ENCODE data around the gene SYTL2.
"Not testable (repeated sequence)": the region's sequence is repeated elsewhere in the genome, so short reads cannot be mapped to it uniquely, and the experiment has no call there.

Gene SYTL2

GRCh38 chr11:85777603-85777972, 33.4 kb downstream of the SYTL2 start:
- 80% methylated on average over 1 of the region's 3 CpGs for WGBS, 2 experiments (ENCODE audit: insufficient coverage in 2 of 2)
- not testable (repeated sequence) for H3K9me3 ChIP-seq (ENCODE audit: control insufficient read depth, low read length); H3K36me3 ChIP-seq (ENCODE audit: control insufficient read depth, insufficient read depth, low read length); H3K27ac ChIP-seq (ENCODE audit: low read depth, low read length, severe bottlenecking); H3K4me1 ChIP-seq (ENCODE audit: control insufficient read depth, insufficient read depth, low read length, poor library complexity, severe bottlenecking); H3K4me3 ChIP-seq (ENCODE audit: extremely low read depth, insufficient read depth, low read length, poor library complexity, severe bottlenecking)

GRCh38 chr11:85776951-85777602, 33.9 kb downstream of the SYTL2 start:
- H3K9me3 ChIP-seq (ENCODE audit: control insufficient read depth, low read length): peaks cover 4% of the 10 kb centered on the region
- no peaks in the 10 kb centered on the region for H3K36me3 ChIP-seq (ENCODE audit: control insufficient read depth, insufficient read depth, low read length)
- no peak overlapping the region for H3K4me3 ChIP-seq (ENCODE audit: extremely low read depth, insufficient read depth, low read length, poor library complexity, severe bottlenecking)
- no CpG with 5 or more reads among the region's 1 CpG for WGBS, 2 experiments (ENCODE audit: insufficient coverage in 2 of 2)
- no peak overlapping the region for H3K27ac ChIP-seq (ENCODE audit: low read depth, low read length, severe bottlenecking)
- H3K4me1 ChIP-seq (ENCODE audit: control insufficient read depth, insufficient read depth, low read length, poor library complexity, severe bottlenecking): no peaks in the 10 kb centered on the region

GRCh38 chr11:85774256-85775101, 36.5 kb downstream of the SYTL2 start:
- no peaks in the 10 kb centered on the region for H3K36me3 ChIP-seq (ENCODE audit: control insufficient read depth, insufficient read depth, low read length)
- no peaks in the 10 kb centered on the region for H3K9me3 ChIP-seq (ENCODE audit: control insufficient read depth, low read length)
- 100% methylated on average over 1 to 2 of the region's 4 CpGs for WGBS, 2 experiments (ENCODE audit: insufficient coverage in 2 of 2)
- H3K4me3 ChIP-seq (ENCODE audit: extremely low read depth, insufficient read depth, low read length, poor library complexity, severe bottlenecking): no peak overlapping the region
- H3K27ac ChIP-seq (ENCODE audit: low read depth, low read length, severe bottlenecking): no peak overlapping the region
- no peaks in the 10 kb centered on the region for H3K4me1 ChIP-seq (ENCODE audit: control insufficient read depth, insufficient read depth, low read length, poor library complexity, severe bottlenecking)

GRCh38 chr11:85772695-85773094, 38.2 kb downstream of the SYTL2 start:
- H3K9me3 ChIP-seq (ENCODE audit: control insufficient read depth, low read length): no peaks in the 10 kb centered on the region
- H3K4me1 ChIP-seq (ENCODE audit: control insufficient read depth, insufficient read depth, low read length, poor library complexity, severe bottlenecking): no peaks in the 10 kb centered on the region
- H3K4me3 ChIP-seq (ENCODE audit: extremely low read depth, insufficient read depth, low read length, poor library complexity, severe bottlenecking): no peak overlapping the region
- no peaks in the 10 kb centered on the region for H3K36me3 ChIP-seq (ENCODE audit: control insufficient read depth, insufficient read depth, low read length)
- no peak overlapping the region for H3K27ac ChIP-seq (ENCODE audit: low read depth, low read length, severe bottlenecking)

- H3K4me3 ChIP-seq (ENCODE audit: extremely low read depth, insufficient read depth, low read length, poor library complexity, severe bottlenecking): no peak overlapping the region
- no peak overlapping the region for H3K27ac ChIP-seq (ENCODE audit: low read depth, low read length, severe bottlenecking)
- WGBS, 2 experiments (ENCODE audit: insufficient coverage in 2 of 2): 84% methylated on average over 3 of the region's 3 CpGs; no CpG with 5 or more reads in 1 of the 2 experiments
- H3K36me3 ChIP-seq (ENCODE audit: control insufficient read depth, insufficient read depth, low read length): no peaks in the 10 kb centered on the region
- H3K4me1 ChIP-seq (ENCODE audit: control insufficient read depth, insufficient read depth, low read length, poor library complexity, severe bottlenecking): no peaks in the 10 kb centered on the region
- no peaks in the 10 kb centered on the region for H3K9me3 ChIP-seq (ENCODE audit: control insufficient read depth, low read length)
Observed at GRCh38 chr11:85771568-85771967, 39.4 kb downstream of the SYTL2 start.

- Histone ChIP-seq H3K9me3 (ENCODE audit: control insufficient read depth, low read length) (no peaks in the 10 kb centered on the region), H3K36me3 (ENCODE audit: control insufficient read depth, insufficient read depth, low read length) (no peaks in the 10 kb centered on the region), H3K27ac (ENCODE audit: low read depth, low read length, severe bottlenecking) (no peak overlapping the region), H3K4me3 (ENCODE audit: extremely low read depth, insufficient read depth, low read length, poor library complexity, severe bottlenecking) (no peak overlapping the region), H3K4me1 (ENCODE audit: control insufficient read depth, insufficient read depth, low read length, poor library complexity, severe bottlenecking) (no peaks in the 10 kb centered on the region)
- WGBS, 2 experiments (ENCODE audit: insufficient coverage in 2 of 2): 88 to 97% methylated on average over 4 to 5 of the region's 5 CpGs
Observed at GRCh38 chr11:85769771-85770170, 41.2 kb downstream of the SYTL2 start.

- H3K4me3 ChIP-seq (ENCODE audit: extremely low read depth, insufficient read depth, low read length, poor library complexity, severe bottlenecking): no peak overlapping the region
- H3K4me1 ChIP-seq (ENCODE audit: control insufficient read depth, insufficient read depth, low read length, poor library complexity, severe bottlenecking): no peaks in the 10 kb centered on the region
- no peak overlapping the region for H3K27ac ChIP-seq (ENCODE audit: low read depth, low read length, severe bottlenecking)
- H3K36me3 ChIP-seq (ENCODE audit: control insufficient read depth, insufficient read depth, low read length): no peaks in the 10 kb centered on the region
- 100% methylated on average over 1 of the region's 1 CpG; no CpG with 5 or more reads in 1 of the 2 experiments for WGBS, 2 experiments (ENCODE audit: insufficient coverage in 2 of 2)
- no peaks in the 10 kb centered on the region for H3K9me3 ChIP-seq (ENCODE audit: control insufficient read depth, low read length)
Observed at GRCh38 chr11:85768473-85769146, 42.3 kb downstream of the SYTL2 start.

GRCh38 chr11:85767246-85767945, 43.5 kb downstream of the SYTL2 start:
- 100% methylated on average over 1 of the region's 2 CpGs; no CpG with 5 or more reads in 1 of the 2 experiments for WGBS, 2 experiments (ENCODE audit: insufficient coverage in 2 of 2)
- Histone ChIP-seq H3K36me3 (ENCODE audit: control insufficient read depth, insufficient read depth, low read length) (no peaks in the 10 kb centered on the region), H3K4me3 (ENCODE audit: extremely low read depth, insufficient read depth, low read length, poor library complexity, severe bottlenecking) (no peak overlapping the region), H3K9me3 (ENCODE audit: control insufficient read depth, low read length) (no peaks in the 10 kb centered on the region), H3K27ac (ENCODE audit: low read depth, low read length, severe bottlenecking) (no peak overlapping the region), H3K4me1 (ENCODE audit: control insufficient read depth, insufficient read depth, low read length, poor library complexity, severe bottlenecking) (no peaks in the 10 kb centered on the region)

- H3K9me3 ChIP-seq (ENCODE audit: control insufficient read depth, low read length): no peaks in the 10 kb centered on the region
- no peak overlapping the region for H3K4me3 ChIP-seq (ENCODE audit: extremely low read depth, insufficient read depth, low read length, poor library complexity, severe bottlenecking)
- H3K4me1 ChIP-seq (ENCODE audit: control insufficient read depth, insufficient read depth, low read length, poor library complexity, severe bottlenecking): no peaks in the 10 kb centered on the region
- WGBS, 2 experiments (ENCODE audit: insufficient coverage in 2 of 2): 100% methylated on average over 1 of the region's 2 CpGs
- no peak overlapping the region for H3K27ac ChIP-seq (ENCODE audit: low read depth, low read length, severe bottlenecking)
- no peaks in the 10 kb centered on the region for H3K36me3 ChIP-seq (ENCODE audit: control insufficient read depth, insufficient read depth, low read length)
Observed at GRCh38 chr11:85766721-85767161, 44.2 kb downstream of the SYTL2 start.

- H3K36me3 ChIP-seq (ENCODE audit: control insufficient read depth, insufficient read depth, low read length): no peaks in the 10 kb centered on the region
- no peak overlapping the region for H3K27ac ChIP-seq (ENCODE audit: low read depth, low read length, severe bottlenecking)
- no peak overlapping the region for H3K4me3 ChIP-seq (ENCODE audit: extremely low read depth, insufficient read depth, low read length, poor library complexity, severe bottlenecking)
- peaks cover 4% of the 10 kb centered on the region for H3K4me1 ChIP-seq (ENCODE audit: control insufficient read depth, insufficient read depth, low read length, poor library complexity, severe bottlenecking)
- 100% methylated on average over 1 of the region's 4 CpGs; no CpG with 5 or more reads in 1 of the 2 experiments for WGBS, 2 experiments (ENCODE audit: insufficient coverage in 2 of 2)
- no peaks in the 10 kb centered on the region for H3K9me3 ChIP-seq (ENCODE audit: control insufficient read depth, low read length)
Observed at GRCh38 chr11:85764796-85765195, 46.1 kb downstream of the SYTL2 start.
